Limb (tissue), 2 donors: Measurements from ENCODE around the gene SLC6A17.

ENCODE experiments used
- DNase-seq, 2 donors: peaks; one replicate each; pipeline ENCODE4 v3.0.0-alpha.2; 2016; ENCODE audit errors: extremely low spot score in 2 of 2

Gene SLC6A17

DNA sequence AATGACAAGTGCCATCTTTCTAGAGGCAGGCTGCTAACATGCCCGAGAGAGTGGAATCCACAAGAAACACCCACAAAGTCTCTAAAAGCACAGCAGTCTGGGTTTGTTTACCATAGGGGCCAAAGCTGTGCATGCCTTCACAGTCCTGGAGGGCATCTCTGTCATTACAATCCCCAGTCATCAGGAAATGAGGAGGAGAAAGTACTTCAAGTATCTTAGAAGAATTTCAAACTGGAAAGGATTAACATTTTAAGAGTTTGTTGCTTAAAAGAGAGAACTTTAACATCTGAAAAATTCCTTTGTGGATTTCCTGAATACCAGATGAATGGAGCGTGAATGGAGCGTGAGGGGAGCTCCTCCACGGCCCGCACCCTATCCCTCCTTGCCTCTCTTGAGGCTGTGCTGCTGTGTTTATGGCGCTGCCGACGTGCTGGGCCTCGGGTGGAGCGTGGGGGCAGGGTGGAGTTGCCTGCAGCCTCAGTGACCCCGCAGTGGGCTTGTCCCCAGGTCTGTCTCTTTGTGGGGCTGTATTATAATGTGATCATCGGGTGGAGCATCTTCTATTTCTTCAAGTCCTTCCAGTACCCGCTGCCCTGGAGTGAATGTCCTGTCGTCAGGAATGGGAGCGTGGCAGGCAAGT, 23.3 kb downstream of the SLC6A17 start:
- DNase-seq = no peak

DNA sequence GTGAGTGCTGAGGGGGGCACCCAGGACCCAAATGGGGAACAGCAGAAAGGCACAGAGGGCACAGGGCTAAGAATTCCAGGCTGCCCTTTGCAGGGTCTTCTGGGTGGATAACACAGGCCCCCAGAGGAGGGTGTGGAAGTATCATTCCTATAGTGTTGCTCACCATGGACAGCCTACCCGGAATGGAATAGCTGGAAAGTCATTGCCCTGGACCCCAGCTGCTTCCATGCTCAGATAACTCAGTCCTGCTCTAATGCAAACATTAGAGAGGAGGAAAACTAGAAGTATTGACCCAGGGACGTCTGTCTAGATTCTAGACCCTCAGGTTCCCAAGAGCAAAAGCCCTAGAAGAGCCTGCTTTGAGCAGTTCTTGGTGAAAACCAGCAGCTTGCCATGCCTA, 24.7 kb downstream of the SLC6A17 start:
- DNase-seq = no peak

DNA sequence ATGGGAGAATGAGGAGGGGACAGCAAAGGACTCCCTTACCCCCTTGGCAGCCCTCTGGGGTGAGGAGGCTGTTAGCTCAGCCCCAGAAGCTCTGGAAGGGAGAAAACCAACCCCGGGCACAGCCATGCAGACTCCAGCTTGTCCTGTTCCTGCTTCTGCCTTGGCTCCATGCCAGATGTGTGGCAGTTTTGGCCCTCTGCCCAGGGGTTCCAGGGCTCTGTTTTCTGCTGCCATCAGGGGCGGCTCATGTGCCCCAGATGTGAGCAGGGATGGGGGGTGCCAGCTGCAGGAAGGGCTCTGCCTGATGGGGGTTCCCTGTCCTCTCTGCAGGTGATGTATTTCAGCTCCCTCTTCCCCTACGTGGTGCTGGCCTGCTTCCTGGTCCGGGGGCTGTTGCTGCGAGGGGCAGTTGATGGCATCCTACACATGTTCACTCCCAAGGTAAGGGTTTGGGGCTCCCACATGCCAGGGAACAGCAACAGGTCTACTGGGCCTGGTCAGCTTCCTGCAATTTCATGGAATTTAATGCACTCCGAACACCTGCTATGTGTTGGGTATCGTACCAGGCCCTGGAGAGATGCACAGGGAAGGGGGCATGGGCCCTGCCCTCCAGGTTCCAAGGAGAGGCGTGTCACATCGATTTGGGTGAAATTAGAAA, 26.1 kb downstream of the SLC6A17 start:
- peak; percentile 21 to 84 for DNase-seq

DNA sequence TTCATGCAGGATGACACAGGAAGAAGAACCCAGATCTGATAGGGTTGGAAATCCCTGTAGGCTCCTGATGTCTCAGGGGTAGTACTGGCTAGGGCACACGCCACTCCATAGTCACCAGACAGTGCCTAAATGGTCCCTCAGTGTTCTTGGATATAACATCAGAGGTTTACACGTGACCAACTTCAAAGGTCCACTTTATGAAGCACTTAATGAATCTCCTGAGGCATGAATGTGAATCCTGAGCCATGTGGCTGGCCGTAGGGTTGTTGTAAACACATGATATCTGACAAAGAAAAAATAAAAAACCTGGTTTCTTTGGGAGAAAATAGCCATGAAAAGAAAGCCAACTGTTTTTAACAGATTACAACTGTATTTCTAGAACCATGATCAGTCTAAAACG, 27.5 kb downstream of the SLC6A17 start:
- no peak for DNase-seq

DNA sequence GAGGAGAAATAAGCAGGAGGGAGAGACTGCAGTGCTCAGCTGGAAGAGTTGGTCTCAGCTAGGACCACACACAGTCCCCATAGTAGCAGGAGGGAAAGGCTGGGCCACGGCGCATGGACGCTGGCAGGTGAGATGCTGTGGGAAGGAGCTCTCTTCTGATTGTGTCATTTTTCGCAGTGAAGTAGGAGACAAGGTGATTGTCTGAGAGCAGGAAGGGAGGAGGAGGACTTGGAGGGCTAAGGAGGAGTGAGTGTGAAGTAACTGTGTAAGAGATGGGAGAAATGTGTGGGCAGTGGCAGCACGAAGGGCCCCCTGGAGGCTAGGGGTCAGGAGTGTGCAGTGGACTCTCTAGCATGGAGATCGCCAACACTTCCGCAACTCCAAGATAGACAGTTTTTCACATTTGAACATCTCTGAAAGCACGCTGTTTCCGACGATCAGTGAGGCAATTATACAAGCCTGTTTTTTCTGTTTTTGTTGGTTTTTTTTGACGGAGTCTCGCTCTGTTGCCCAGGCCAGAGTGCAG, 33.4 kb downstream of the SLC6A17 start:
- no peak for DNase-seq

DNA sequence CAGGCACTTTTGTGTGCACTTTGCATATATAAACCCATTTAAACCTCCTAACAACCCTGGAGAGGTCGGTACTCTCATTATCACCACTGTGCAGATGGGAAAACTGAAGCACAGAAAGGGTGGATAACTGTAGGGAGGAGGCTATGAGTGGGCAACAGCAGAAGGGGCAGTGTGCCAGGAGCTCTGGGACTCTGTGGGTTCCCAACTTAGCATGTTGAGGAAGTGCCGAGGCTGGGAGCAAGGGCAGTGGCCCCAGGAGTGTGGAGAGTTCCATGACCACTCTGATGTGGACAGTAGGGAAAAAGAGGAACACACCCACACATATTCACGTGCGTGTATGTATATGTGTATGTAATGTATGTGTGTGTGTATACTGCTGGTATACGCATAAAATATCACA, 34.2 kb downstream of the SLC6A17 start:
- no peak for DNase-seq

DNA sequence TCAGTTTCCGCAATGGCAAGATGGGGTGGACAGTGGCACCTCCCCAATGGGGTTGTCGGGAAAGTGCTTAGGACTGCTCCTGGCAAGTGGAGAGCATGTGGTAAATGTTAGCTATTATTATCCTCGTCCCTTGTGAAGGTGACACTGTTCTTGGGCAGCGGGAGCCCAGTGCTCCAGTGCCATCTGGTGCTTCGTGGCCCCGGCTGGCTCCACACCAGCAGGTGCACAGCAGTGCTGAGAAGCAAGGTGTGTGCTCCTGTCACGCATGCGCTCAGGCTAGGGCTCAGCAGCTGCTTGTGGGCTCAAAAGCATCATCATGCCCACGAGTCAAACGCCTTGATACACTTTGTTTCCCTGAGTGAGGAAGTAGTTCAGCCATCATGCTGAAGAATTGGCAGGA, 34.9 kb downstream of the SLC6A17 start:
- no peak for DNase-seq

DNA sequence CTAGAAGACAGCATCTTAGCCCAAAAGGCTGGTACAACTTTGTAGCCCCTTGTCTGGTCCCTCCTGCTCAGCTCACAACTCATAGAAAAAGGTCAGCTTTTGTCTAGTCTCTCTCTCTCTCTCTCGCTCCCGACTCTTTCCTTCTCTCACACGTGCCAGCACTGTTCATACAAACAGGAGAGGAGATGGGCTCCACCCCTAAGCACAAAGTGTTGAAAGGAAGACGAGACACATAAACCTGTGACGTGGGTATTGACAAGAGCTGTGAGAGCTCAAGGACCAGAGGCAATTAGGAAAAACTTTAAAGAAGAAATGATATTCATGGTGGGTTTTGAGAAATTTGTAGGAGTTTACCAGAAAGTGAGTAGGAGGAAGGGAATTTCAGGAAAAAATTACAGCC, 36.3 kb downstream of the SLC6A17 start:
- DNase-seq = no peak

DNA sequence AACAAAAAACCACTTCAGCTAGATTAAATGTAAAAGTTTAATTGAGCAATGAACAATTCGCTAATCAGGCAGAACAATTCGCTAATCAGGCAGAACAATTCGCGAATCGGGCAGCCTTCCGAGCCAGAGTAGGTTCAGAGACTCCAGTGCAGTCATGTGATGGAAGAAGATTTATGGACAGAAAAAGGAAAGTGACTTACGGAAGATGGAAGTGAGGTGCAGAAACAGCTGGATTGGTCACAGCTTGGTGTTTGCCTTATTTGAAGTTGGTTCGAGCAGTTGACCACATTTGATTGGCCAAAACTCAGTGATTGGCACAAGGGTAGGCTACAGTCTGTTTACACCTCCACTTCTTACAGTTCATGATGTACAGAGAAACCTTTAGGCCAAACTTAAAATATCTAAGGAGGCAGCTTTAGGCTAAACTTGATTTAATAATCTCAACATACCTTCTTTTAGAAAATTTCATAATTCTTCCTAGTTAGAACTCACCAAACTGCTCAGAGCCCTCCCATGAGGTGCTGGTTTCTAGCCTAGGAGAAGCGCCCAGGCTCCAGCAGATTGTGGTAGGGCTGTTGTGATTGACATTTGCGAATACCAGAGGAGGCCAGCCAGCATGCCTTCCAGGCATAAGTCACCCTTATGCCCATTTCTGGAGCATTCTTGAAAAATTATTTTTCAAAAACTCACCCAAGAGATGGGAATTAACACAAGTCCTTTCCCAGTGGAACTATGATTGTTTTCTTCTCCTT, 37.0 kb downstream of the SLC6A17 start:
- DNase-seq = no peak

DNA sequence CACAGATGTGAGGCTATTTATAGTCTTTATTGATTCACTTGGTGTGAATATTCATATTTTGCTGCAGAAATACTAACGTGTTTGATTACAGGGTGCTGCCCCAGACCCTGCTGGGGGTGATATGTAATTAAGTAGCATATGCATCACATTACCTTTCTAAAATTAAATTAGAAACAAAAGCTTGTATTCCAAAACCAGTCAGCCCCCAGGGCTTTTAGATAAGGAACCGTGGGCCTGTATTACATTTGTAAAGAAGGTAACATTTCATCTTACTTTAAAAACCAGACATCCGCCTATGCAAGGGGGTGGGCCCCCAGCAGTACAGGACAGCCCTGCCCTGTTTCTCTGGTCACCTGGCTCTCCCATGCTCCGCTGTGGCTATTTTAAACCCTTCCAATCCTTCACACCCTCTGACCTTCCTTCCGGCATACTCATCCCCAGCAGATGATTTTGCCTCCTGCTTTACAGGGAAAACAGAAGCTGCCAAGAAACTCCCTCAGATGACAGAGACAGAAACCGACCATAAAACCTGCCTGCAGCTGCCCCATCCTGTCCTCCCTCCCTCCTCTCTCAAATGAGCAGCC, 37.8 kb downstream of the SLC6A17 start:
- DNase-seq = peak in 1 of 2 donors; percentile 40

DNA sequence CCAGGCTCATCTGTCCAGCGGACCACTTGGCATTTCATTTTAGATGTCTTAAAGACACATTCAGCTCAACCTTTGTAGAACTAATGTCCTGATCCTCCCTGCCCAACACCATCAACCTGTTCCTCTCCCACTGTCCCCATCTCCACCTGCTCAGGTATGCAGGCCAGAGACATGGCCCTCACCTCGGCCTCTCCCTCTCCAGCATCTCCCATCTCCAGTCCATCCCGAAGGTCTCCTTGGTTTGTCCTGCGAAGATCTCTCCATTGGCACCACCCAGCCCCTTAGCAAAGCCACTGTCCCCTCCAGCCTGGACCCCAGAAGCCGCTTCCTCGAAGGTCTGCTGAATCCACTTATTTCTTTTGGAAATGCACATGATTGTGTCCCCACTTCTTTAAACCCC, 38.9 kb downstream of the SLC6A17 start:
- DNase-seq = no peak

DNA sequence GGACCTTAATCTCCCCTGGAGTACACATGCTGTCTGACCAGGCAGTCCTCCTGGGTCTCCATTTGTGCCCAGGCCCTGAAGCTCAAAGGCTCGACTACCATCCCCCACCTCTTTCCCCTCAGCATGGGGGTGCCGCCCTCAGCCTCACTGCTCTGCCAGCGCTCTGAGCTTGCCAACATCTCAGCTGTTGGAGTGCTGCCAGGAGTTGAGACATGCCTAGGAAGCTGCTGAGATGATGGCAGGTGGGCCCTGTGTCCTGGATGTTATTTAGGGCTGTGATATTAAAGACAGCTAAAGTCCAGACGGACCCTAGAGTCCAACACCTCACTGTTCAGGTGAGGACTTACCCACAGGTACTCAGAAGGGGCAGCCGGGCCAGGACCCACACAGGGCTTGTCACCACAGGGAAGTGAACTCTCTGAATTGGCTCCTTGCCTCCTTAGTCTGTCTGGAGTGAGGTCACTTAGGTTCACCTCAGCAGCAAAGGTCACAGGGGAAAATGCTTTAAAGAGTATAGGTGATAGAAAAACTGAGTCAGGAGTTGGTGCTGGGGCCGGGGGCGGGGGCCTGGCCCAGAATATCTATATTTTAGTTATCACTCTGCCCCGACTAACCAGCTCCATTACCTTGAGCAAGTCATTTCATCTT, 40.1 kb downstream of the SLC6A17 start:
- DNase-seq = peak in 1 of 2 donors; percentile 61

DNA sequence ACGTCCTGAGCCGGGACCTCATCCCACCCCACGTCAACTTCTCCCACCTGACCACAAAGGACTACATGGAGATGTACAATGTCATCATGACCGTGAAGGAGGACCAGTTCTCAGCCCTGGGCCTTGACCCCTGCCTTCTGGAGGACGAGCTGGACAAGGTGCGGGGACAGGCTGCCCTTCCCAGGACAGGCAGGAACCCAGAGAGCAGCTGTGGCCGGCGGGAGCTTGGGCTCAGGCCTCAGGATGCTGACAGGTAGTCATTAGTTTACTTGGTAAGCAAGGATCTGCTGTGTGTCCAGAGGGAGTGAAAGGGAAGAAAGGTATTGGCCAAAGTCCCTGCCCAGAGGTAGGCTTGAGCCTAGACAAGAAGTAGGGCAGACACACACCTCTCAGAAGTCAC, 42.2 kb downstream of the SLC6A17 start:
- no peak for DNase-seq

DNA sequence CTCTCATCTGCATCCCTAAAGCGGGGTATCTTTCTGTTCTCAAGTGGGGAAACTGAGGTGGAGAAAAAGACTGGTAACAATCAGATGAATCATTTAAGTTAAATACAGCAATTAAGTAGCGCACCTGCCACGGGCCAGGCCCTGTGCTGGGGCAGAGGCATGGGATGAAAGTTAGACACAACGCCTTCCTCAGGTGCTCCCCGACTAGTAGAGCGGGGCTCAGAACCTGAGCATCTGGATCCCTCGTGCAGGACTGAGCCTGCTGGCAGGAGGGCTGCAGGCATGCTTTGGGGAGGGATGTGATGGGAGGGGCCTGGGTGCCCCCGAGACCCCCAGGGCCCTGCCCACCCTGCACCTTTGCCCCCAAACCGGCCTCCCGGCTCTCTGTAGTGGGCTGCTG, 44.9 kb downstream of the SLC6A17 start:
- no peak for DNase-seq

DNA sequence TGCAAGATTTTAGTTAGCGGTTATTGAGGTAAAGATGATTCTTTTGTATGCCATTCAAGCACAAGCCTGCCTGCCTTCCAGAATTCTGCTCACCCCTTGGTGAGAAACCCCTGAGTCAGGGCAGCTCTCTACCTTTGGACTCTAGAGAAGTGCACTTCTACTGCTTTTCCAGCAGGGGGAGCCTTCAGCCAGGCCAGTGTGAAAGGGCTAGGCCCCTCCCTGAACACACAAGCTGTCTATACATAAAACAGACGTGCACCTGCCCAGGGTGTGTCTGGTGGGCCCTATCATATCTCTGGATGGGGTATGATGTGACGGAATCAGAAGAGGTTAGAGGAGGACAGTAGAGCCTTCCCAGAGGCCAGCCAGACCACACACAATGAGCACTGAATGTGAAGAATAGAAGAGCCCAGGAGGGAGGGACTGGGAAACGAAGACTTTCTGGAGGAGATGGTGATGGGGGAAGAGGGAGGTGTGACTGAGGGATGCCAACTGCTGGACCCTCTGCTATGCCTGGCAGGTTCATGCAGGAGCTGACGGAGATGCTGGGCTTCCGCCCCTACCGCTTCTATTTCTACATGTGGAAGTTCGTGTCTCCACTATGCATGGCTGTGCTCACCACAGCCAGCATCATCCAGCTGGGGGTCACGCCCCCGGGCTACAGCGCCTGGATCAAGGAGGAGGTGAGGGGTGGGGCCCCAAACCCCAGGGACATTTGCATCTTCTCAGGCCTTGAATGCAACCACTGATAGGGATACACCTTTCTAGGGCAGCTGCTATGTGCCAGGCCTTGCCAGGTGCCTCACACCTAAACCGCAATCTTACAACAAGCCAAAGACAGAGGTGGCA, 46.8 kb downstream of the SLC6A17 start:
- peak in 1 of 2 donors; percentile 51 for DNase-seq

DNA sequence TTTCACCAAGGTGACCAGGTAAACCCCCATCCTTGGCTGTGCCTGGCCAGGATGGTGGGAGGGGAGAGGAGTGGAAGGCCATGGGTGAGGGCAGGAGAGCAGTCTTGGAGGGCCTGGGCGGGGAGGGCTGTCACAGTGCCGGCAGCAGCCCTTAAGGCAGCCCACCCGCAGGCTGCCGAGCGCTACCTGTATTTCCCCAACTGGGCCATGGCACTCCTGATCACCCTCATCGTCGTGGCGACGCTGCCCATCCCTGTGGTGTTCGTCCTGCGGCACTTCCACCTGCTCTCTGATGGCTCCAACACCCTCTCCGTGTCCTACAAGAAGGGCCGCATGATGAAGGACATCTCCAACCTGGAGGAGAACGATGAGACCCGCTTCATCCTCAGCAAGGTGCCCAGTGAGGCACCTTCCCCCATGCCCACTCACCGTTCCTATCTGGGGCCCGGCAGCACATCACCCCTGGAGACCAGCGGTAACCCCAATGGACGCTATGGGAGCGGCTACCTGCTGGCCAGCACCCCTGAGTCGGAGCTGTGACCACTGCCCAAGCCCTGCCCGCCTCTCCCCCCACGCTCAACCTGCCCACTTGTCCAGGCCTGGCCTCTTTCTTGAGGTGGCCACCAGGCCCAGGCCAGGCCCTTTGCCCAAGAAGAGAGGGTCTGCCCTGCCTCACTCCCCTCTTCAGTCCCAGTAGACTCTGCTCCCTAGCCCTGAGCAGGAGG, 47.8 kb downstream of the SLC6A17 start:
- no peak for DNase-seq

DNA sequence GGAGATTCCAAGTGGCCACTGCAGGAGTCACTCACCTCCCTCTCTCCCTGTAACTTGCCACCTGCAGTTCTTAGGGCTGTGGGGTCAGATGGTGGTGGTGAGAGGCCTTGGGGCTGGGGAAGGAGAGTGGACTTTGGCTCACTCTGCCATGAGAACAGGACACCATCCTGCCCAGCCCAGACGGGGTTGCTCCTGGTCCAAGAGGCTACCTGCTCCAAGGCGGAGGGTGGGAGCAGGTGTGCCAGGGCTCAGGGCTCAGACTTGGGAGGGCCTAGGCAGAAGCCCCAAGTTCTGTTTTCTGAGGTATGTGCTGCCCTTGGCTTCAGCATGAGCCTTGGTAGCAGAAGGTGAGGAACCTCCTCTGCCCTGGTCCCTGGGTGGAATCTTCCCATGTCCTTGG, 48.5 kb downstream of the SLC6A17 start:
- no peak for DNase-seq

DNA sequence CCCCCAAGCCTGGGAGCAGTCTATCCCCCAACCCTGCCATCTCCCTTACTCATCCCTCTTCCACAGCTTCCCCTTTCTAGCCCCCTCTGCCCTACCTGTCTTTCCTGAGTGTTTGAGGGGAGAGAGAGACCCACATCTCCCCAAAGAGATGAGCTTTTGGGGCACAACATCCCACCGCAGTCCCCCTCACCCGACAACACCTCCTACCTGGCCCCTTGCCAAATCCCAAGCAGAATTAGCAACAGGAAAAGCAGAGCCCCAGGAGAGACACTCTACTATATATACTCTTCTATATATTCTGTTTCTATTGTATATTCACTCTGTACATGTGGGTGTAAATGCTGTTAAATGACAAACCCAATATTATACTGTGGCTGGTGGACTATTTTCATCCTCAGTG, 49.9 kb downstream of the SLC6A17 start:
- no peak for DNase-seq

DNA sequence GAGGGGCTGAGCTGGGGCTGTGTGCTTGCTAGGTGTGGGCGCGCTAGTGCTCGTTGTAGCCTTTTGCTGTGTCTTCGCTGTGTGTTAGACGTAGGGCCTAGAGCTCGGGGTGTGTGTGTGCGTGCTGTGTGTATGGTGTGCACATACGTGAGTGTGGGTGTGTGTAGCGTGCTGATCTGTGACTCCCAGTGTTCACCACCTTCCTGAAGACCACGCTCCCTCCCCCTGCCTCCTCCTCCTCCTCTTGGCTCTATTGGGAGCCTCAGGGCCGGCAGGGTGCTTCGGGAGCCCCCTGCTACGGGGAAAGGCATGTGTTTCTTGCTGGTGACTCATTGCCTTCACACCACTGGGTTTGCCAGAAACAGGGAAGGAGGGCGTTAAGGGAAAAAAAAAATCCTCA, 50.4 kb downstream of the SLC6A17 start:
- DNase-seq = no peak
